ENCODE measurements around the gene MYO9B.
A peak's percentile ranks its signal among the peaks of the same experiment; 100 is the strongest.

MYO9B gene

GRCh38 chr19:17112271-17112670 lies 36.7 kb downstream of the MYO9B start:
- DNase-seq (ENCODE audit: low read depth in 2 of 2, low spot score in 1 of 2) = no peak

GRCh38 chr19:17112700-17113099 lies 37.1 kb downstream of the MYO9B start:
- DNase-seq (ENCODE audit: low read depth in 2 of 2, low spot score in 1 of 2) = no peak

DNA sequence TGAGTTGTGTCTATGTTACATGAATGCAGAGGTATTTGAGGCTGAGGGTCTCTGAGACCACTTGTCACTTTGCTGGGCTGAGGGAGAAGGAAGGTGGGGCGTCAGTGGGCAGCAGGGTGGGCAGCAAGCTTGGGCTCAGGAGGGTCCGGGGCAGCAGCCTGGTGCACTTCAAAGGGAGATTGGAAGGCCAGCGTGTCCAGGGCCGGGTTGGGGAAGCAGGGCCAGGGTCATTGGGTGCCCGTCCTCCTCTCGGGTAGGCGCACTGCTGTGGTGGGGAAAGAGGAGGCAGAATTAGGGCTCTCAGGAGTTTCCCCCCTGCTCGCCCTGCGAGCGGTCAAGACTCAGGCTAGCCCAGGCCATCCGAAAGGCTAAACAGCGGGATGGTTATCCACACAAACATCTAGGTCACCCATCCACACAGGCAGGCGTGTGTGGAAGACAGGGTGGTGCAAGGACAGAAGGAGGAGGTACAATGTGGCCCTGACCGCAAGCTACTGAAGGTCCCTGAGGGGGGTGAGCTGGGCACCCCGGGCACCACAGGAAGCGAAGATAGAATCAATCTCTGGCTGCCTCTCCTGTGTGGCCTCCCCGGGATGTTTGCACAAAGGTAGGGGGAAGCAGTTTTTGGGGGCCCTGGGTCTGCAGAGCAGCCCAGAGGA lies 37.7 kb downstream of the MYO9B start:
- no peak for DNase-seq (ENCODE audit: low read depth in 2 of 2, low spot score in 1 of 2)

- DNase-seq (ENCODE audit: low read depth in 2 of 2, low spot score in 1 of 2) = no peak
Observed at GRCh38 chr19:17114414-17114831, 38.8 kb downstream of the MYO9B start.

- DNase-seq (ENCODE audit: low read depth in 2 of 2, low spot score in 1 of 2) = no peak
Observed at GRCh38 chr19:17116996-17117702, 41.6 kb downstream of the MYO9B start.

DNA sequence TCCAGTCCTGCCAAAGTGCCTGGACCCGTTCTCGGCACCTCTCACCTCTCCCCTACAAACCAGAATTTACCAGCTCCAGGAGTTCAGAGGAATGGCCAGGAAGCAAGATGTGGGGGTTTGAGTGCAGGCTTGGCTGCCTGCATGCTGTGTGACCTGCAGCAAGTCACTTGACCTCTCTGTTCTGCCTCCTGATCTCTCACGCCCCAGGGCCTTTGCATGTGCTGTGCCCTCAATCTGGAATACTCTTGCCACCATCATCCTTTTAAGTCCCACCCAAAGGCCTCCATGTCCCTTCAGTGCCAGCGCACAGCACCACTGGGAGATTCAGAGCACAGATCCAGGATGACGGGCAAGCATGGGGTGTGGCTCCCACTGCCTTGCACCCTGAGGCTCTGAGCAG lies 43.4 kb downstream of the MYO9B start:
- DNase-seq (ENCODE audit: low read depth in 2 of 2, low spot score in 1 of 2) = no peak

DNA sequence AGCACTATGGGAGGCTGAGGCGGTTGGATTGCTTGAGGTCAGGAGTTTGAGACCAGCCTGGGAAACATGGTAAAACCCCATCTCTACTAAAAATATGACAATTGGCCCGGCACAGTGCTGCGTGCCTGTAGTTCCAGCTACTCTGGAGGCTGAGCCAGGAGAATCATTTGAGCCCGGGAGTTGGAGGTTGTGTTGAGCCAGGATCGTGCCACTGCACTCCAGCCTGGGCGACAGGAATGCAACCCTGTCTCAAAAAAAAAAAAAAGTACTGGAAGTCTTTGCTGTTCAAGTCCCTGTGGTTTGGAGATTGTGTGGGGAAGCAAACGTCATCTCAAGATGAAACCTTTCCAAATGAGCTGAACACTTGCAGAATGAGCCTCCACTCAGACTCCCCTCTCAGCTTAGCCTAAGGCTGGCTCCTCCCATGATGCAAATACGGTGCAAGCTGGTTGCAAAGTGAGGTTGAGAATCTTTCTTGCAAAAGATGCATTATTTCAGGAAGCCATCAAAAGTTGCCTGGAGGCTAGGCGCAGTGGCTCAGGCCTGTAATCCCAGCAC lies 46.2 kb downstream of the MYO9B start:
- DNase-seq (ENCODE audit: low read depth in 2 of 2, low spot score in 1 of 2) = no peak

- no peak for DNase-seq (ENCODE audit: low read depth in 2 of 2, low spot score in 1 of 2)
Observed at GRCh38 chr19:17123041-17123440, 47.5 kb downstream of the MYO9B start.

GRCh38 chr19:17124025-17124424 lies 48.4 kb downstream of the MYO9B start:
- no peak for DNase-seq (ENCODE audit: low read depth in 2 of 2, low spot score in 1 of 2)

GRCh38 chr19:17125062-17125727 lies 49.6 kb downstream of the MYO9B start:
- peak in 1 of 2 donors; percentile 18 for DNase-seq (ENCODE audit: low read depth in 2 of 2, low spot score in 1 of 2)

GRCh38 chr19:17125728-17126677 lies 50.4 kb downstream of the MYO9B start:
- peak; percentile 41 to 47 for DNase-seq (ENCODE audit: low read depth in 2 of 2, low spot score in 1 of 2)

GRCh38 chr19:17127671-17128070 lies 52.1 kb downstream of the MYO9B start:
- no peak for DNase-seq (ENCODE audit: low read depth in 2 of 2, low spot score in 1 of 2)

DNA sequence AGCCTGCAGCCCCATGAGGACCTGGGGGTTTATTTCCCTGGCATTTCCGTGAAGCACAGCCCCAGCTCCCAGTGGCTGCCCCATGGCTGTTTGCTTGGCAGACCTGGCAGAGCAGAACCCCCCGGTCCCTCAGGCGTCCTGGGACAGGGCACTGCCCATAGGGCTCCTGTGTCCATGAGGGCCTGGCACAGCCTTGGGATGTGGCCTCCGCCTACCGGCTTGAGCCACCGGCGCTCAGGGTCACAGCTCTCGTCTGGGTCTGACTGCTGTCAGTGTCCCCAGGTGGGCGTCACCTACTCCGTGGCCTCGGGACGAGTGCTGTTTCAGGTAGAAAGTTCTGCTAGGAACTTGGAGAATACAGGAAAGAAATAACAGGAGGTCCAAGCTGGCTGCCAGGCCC lies 52.8 kb downstream of the MYO9B start:
- DNase-seq (ENCODE audit: low read depth in 2 of 2, low spot score in 1 of 2) = no peak

- no peak for DNase-seq (ENCODE audit: low read depth in 2 of 2, low spot score in 1 of 2)
Observed at GRCh38 chr19:17128820-17129219, 53.2 kb downstream of the MYO9B start.

- DNase-seq (ENCODE audit: low read depth in 2 of 2, low spot score in 1 of 2) = no peak
Observed at GRCh38 chr19:17129377-17129776, 53.8 kb downstream of the MYO9B start.

DNA sequence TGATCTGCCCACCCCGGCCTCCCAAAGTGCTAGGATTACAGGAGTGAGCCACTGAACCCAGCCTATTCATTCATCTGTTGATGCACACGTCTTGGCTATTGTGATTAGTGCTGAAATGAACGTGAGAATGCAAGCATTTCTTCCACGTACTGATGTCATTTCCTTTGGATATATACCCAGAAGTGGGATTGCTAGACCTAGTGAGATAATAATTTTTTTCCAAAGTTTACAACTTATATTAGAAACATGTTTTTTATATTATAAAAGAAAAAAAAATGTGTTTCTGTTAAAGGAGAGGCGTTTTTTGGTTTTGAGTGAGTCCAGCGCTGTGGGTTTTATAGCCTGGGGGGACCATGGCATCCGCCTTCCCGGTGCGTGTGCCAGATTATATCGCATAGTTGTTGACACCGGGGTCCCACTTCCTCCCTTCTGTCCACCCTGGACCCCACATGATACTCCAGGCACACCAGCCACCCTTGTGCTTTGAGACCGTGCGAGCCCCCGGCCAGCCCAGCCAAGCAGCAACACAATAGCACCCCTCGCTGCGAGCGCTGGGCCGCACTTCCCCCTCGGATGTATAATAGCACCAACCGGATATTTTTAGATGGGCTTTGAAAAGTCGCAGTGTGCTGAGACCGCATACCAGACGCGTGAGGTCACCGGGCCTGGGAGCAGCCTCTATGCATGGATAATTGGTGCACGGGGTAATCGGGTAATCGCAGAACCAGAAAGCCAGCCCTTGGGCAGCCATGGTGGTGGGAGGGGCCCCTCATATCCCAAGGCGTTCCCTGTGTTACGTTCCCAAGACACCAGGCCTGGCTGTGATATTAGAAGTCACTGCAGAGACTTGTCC lies 59.6 kb downstream of the MYO9B start:
- DNase-seq (ENCODE audit: low read depth in 2 of 2, low spot score in 1 of 2) = no peak

GRCh38 chr19:17136021-17136420 lies 60.4 kb downstream of the MYO9B start:
- no peak for DNase-seq (ENCODE audit: low read depth in 2 of 2, low spot score in 1 of 2)

GRCh38 chr19:17136617-17137016 lies 61.0 kb downstream of the MYO9B start:
- no peak for DNase-seq (ENCODE audit: low read depth in 2 of 2, low spot score in 1 of 2)

- no peak for DNase-seq (ENCODE audit: low read depth in 2 of 2, low spot score in 1 of 2)
Observed at GRCh38 chr19:17137417-17137816, 61.8 kb downstream of the MYO9B start.
